ENCODE measurements around the gene PRXL2B. TPM values are rescaled to one million over a fixed set of nuclear protein-coding genes. Genes with fewer than 3 reads are reported as not detected.
"Not testable (repeated sequence)": the region's sequence is repeated elsewhere in the genome, so short reads cannot be mapped to it uniquely, and the experiment has no call there.

Gene PRXL2B
- total RNA-seq, 1 donor from 2014 or later = 9.8 TPM

- ATAC-seq (ENCODE audit: poor library complexity) (no peak), DNase-seq (no peak)
- intact Hi-C loops (cut with DNase I) = no loop called here
These were observed 26.1 kb upstream of the PRXL2B start for GRCh38 chr1:2560299-2561073.

DNA sequence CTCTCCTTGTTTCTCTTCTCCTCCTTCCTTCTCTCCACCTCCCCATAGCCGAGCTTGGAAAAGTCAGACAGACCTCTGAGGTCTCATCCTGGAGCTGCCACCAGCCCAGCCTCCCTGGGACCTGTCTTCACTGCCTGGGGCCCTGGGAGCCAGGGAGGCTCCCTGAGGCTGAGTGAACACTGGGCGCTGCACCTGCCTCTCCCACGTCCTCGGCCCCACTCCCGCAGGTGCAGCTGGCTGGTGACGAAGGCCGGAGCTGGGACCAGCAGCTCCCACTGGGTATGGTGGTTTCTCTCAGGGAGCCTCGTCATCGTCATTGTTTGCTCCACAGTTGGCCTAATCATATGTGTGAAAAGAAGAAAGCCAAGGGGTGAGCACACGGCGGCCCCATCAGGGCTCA, 25.1 kb upstream of the PRXL2B start:
- ATAC-seq (ENCODE audit: poor library complexity) (no peak), DNase-seq (no peak)
- intact Hi-C loops (cut with DNase I) = no loop called here

- DNase-seq (peak; percentile 14), ATAC-seq (ENCODE audit: poor library complexity) (no peak)
- intact Hi-C loops (cut with DNase I) = no loop called here
These were observed 24.4 kb upstream of the PRXL2B start for GRCh38 chr1:2561898-2562895.

- intact Hi-C loops (cut with DNase I) = no loop called here
- ATAC-seq (ENCODE audit: poor library complexity) (no peak), DNase-seq (no peak)
These were observed 23.4 kb upstream of the PRXL2B start for GRCh38 chr1:2563205-2563604.

DNA sequence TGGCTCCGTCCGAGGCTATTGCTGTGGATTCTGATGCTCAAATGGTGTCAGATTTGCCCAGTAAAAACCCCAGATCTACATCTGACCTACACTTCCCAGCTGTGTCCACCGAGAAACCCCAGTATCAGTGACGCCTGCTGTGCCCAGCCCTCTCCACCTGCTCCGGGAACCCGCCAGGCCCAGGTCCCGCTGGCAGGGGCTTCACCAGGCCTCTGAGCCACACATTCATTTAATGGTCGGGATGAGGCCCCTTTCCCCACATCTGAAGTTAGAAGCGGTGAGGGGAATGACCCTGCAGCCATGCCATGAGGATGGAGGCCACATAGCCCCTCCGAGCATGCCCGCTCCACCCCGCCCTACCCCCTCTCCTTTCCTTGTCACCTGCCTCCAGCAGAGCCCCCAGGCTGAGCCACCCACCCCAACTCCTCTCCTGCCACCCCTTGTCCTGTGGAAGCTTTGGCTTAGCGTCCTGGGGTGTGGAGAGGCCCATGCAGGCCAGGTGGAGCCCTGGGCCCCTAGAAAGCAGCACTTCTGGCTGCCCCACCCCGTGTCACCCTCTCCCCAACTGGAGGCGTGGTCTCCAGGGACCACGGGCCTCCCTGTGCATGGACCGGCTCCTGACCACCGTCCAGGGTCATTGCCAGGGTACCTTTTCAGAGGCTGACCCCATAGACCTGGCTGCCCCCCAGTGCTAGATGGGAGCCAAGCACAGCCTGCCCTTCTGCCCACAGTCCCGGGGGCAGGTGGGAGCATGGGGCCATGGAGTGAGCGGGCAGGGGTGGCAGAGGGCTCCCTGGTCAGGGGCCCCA, 22.4 kb upstream of the PRXL2B start:
- DNase-seq (peak; percentile 24), ATAC-seq (ENCODE audit: poor library complexity) (no peak)
- intact Hi-C loops (cut with DNase I) = no loop called here

DNA sequence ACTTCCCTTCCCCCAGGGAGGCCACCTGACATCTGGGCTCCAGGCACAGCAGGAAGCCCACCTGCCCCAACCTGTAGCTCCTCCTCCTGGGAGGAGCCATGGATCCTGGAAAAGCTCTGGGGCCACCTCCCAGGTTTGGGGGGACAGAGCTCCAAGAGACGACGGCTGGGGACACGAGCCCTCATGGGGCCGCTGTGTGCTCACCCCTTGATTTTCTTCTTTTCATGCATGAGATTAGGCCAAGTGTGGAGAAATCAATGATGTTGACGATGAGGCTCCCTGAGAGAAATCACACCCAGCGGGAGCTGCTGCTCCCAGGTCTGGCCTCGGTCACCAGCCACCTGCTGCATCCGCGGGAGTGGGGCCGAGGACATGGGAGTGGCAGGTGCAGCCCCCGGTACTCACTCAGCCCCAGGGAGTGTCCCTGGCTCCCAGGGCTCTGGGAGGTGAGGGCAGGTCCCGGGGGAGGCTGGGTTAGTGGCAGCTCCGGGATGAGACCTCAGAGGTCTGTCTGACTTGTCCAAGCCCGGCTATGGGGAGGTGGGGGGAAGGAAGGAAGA, 21.7 kb upstream of the PRXL2B start:
- intact Hi-C loops (cut with DNase I) = no loop called here
- no peak for DNase-seq
- ATAC-seq (ENCODE audit: poor library complexity) = no peak

DNA sequence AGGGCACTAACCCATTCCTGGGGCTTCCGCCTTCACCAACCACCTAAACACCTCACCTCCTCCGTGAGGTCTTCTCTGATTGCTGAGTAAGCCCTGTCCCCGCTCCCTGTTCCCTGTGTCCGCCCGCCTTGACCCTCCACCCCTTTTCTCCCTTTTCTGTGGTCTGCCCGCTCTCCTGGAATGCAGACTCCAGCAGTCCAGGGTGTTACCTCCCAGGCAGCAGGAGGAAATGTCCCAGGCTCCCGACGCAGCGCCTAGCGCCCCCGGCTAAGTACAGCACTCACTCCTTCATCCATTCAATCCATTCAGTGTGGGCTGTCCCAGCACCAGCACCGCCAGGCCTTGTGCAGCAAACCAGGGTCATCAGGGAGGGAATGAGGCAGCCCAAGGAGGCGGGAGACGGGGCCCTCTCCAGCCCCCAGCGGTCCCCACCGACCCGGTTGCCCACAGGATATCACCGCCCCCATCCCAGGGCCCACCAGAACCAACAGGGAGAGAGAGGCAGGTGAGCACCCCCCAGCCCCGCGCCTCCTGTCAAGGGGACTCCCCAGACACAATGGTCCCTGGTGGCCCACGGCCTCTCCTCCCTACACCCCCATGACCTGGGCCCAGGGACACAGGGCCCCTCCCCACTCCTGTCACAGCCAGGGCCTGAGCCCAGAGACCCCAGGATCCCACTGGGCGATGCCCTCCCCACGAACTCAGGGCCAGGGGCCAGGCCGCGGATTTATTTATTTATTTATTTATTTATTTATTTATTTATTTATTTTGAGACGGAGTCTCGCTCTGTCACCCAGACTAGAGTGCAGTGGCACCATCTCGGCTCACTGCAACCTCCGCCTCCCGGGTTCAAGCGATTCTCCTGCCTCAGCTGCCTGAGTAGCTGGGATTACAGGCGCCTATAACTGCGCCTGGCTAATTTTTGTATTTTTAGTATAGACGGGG, 20.2 kb upstream of the PRXL2B start:
- DNase-seq = no peak

DNA sequence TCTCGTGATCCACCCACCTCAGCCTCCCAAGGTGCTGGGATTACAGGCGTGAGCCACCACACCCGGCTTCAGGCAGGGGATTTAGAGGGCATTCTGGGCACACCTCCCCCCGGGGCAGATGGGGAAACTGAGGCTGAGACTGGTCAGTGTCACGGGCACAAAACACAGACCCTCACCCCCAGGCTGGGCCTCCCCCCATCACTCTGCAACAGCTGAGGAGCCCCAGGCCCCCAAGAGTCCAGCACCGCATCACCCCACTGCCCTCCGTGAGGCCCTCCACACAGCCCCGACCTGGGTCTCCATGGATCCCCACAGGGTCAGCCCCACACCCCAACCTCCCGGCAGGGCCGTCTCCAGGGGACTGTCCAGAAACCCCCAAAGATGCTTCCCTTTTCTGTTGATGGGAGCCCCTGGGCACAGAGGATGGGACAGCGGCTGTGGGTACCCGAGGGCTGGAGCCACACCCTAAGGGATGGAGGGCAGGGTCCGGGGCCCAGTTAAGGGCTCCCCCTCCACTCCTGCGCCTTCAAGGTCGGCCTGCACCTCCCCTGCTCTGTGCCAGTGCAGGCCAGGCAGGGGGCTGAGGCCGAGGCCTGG, 19.4 kb upstream of the PRXL2B start:
- DNase-seq = no peak
- intact Hi-C loops (cut with DNase I) = no loop called here

More for the DNA sequence above, 20.2 kb upstream of the PRXL2B start:
- intact Hi-C loops (cut with DNase I) = no loop called here
- ATAC-seq (ENCODE audit: poor library complexity) = no peak

DNA sequence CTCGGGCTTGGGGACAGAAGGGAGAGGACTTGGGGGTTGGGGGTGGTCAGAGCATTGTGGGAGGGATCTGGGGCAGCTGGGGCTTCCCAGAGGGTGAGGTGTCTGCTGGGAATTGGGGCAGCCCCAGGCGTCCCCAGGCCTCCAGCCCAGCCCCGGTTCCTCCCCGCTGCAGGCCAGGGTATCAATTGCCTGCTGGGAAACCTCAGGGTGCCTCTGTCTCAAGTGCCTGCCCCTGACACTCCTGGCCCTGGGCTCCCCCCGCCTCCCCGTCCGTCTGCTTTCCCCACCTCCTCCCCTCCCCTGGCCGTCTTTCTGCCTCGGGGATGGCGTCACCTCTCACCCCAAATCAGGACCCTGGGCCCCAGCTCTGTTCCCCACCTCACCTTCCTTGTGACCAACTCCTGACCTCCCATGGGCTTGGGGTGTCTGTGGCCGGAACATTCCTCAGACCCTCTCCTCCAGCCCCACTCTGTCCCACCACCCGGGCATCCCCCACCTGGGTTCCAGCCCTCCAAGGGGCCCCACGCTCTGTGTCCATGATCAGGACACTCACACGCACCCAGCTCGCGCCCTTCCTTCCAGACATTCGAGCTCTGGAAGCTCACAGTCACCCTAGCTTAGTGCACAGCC, 18.3 kb upstream of the PRXL2B start:
- ATAC-seq (ENCODE audit: poor library complexity); intact Hi-C loops (cut with DNase I): not testable (repeated sequence)

More for the DNA sequence above, 19.4 kb upstream of the PRXL2B start:
- ATAC-seq (ENCODE audit: poor library complexity) = no peak

DNA sequence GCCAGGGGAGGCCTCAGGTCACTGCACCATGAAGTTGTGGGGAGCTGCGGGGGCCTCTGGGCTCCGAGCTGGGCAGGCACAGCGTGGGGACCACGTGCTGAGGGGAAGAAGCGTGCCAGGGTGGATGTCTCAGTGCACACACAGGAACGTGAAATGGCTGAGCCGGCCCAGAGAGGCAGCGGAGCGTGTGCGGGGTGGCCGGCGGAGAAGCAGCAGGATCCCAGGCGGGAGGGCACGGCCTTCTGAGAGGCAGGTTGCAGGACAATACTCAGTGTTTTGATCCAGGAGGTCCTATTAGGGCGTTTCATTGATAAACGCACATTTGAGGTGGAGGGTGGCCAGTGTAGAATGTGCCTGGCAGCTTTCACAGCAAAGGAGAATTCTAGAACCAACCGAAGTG, 17.5 kb upstream of the PRXL2B start:
- no peak for DNase-seq
- ATAC-seq (ENCODE audit: poor library complexity) = no peak

More for the DNA sequence above, 18.3 kb upstream of the PRXL2B start:
- not testable (repeated sequence) for DNase-seq

DNA sequence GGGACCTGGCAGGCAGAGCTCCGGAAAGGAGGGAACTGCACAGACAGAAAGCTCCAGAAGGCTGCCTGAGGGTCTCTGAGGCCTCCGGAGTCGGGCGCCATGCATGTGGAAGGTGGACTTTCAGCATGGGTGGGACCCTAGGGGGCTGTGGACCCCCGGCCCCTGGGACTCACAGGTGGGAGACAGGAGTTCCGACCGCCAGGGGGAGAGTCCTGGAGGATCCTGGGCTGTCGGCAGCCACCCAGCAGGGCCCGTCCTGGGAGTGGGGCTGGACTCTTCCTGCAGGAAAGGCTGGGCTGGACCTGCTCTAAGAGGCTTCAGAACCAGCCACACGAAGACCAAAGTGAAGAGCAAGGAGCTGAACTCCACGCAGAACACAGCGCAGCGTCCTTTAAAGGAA, 16.9 kb upstream of the PRXL2B start:
- ATAC-seq (ENCODE audit: poor library complexity); DNase-seq; intact Hi-C loops (cut with DNase I): not testable (repeated sequence)

More for the DNA sequence above, 17.5 kb upstream of the PRXL2B start:
- intact Hi-C loops (cut with DNase I) = no loop called here

DNA sequence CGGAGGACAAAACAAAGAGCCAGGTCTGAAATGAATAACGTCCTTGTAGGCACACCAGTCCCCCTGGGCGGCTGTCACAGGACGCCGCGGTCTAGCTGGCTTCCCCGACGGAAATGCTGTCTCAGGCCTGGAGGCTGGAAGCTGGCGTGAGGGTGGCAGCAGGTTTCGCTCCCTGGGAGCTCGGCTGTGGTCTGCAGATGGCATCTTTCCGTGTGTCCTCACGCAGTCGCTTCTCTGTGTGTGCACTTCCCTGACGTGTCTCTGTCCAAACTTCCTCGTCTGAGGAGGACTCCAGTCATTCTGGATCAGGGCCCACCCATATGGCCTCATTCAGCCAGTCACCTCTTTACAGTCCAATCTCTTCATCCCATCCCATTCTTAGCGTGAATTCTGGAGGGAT, 16.2 kb upstream of the PRXL2B start:
- DNase-seq (no peak), ATAC-seq (ENCODE audit: poor library complexity) (no peak)
- intact Hi-C loops (cut with DNase I) = no loop called here

DNA sequence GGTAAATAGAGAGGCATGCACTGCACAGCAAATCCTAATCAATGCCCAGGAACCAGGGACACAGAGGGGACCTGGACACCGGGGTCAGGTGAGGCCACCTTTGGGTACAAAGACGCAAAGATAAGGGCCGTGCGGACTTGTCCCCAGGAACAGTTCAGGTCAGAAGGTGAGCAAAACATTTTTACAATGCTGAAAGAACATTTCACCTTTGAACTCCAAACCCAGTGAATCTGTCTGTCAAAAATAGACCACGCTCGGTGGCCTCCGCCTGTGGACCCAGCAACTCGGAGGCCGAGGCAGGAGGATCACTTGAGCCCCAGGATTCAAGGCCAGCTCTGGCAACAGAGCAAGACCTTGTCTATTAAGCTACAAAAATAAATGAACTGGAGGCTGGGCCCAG, 15.2 kb upstream of the PRXL2B start:
- ATAC-seq (ENCODE audit: poor library complexity) (no peak), DNase-seq (no peak)
- intact Hi-C loops (cut with DNase I) = no loop called here

DNA sequence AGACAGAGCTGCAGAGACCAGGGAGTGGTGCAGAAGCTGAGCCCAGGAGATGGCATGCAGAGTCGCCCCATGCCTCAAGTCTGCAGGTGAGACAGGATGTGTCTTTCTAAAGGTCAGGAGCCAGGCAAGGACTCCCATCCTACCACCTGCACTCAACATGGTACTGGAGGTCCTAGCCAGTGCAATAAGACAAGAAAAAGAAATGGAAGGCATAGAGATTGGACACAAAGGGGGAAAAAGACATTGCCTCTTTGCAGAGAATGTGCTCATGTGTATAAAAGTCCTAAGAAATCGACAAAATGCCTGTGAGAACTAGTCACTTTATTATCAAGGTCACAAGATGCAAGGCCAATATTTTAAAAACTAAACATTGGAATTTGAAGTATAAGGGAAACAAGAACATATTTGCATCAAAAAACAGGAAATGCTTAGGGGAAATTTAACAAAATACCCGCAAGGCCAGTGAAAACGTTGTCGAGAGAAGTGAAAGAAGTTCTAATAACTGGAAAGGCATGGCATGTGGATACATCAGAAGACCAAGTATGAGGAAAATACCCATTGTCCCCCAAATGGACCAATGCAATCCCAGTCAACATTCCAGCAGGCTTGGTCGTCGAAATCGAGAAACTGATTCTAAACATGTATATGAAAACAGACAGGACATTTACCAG, 13.2 kb upstream of the PRXL2B start:
- ATAC-seq (ENCODE audit: poor library complexity) = no peak
- intact Hi-C loops (cut with DNase I) = no loop called here
- no peak for DNase-seq

GRCh38 chr1:2574350-2574749, 12.2 kb upstream of the PRXL2B start:
- DNase-seq = no peak
- intact Hi-C loops (cut with DNase I) = no loop called here
- no peak for ATAC-seq (ENCODE audit: poor library complexity)
